Testis (tissue), 3 donors: ENCODE results near the gene NDUFS3. TPM values are rescaled to one million over a fixed set of nuclear protein-coding genes. Genes with fewer than 3 reads are reported as not detected.

Experiments
- DNase-seq: peaks from one replicate; pipeline ENCODE4 v3.0.0-alpha.2; 2019
- H3K27ac ChIP-seq, 2 donors: fragments of 200-600 bp; sonication (generic); one replicate each; pipeline ENCODE4 v1.5.1; 2019
- H3K27me3 ChIP-seq: fragments of 200-600 bp; sonication (generic); one replicate; pipeline ENCODE4 v1.5.1; 2019
- H3K36me3 ChIP-seq: fragments of 200-600 bp; sonication (generic); one replicate; pipeline ENCODE4 v1.5.1; 2017; ENCODE audit warnings: low read depth; ENCODE audit errors: missing control alignments
- H3K4me1 ChIP-seq: fragments of 200-600 bp; sonication (generic); one replicate; pipeline ENCODE4 v1.5.1; 2019
- H3K4me3 ChIP-seq, 2 donors: fragments of 200-600 bp; sonication (generic); one replicate each; pipeline ENCODE4 v1.5.1; 2017 to 2019
- H3K9me3 ChIP-seq: fragments of 200-600 bp; sonication (generic); one replicate; pipeline ENCODE4 v1.5.1; 2017
- POLR2A ChIP-seq: fragments of 450-650 bp; IDR thresholded peaks from one replicate; pipeline ENCODE4 v1.6.1; 2017; ENCODE audit warnings: antibody characterized with exemption, mild to moderate bottlenecking, moderate library complexity
- WGBS, 2 donors: methylation state at CpG; one replicate each; pipeline ENCODE4 v1.1.5; 2018; 5-methylcytosine and 5-hydroxymethylcytosine counted together
- intact Hi-C: fragments of 100-400 bp; cut with DNase I; formaldehyde crosslinking; loops from one replicate; pipeline ENCODE4 v1.15.1; 2023; ENCODE audit warnings: low total_unique reads
- polyA plus RNA-seq: library from polyadenylated mRNA; stranded (reverse); fragments of 350-450 nt; fragmentation: Illumina TruSeq; extraction: RNeasy Lipid Tissue Mini Kit (QIAGEN cat#74804); gene quantifications from one replicate; pipeline ENCODE4 v1.2.3, GENCODE V29; 2014; ENCODE audit warnings: low read depth, low replicate concordance; ENCODE audit not compliant: insufficient read depth
- total RNA-seq, 2 donors: library from RNA; depleted of rRNA; stranded (reverse); fragments of >200 nt; gene quantifications; one replicate each; pipeline ENCODE4 v1.2.3, GENCODE V29; 2016
- TF ChIP-seq, protein P1 (sequence below), 3 experiments: fragments of 450-650 bp in 2 of 3; fragments of 200-600 bp in 1 of 3; sonication (generic) in 1 of 3; IDR thresholded peaks; one replicate each; pipeline ENCODE4 v1.5.1; 2016 to 2019; ENCODE audit warnings: antibody characterized with exemption in 3 of 3, mild to moderate bottlenecking in 2 of 3, moderate library complexity in 1 of 3

Gene NDUFS3
- total and polyA plus RNA-seq, 3 donors from 2014 or later, result 69.8 to 121 (median 88.5) TPM

GRCh38 chr11:47570651-47571356 lies 8.1 kb upstream of the NDUFS3 start:
- 89% methylated on average over 3 of the region's 3 CpGs for WGBS, 2 donors
- H3K36me3 ChIP-seq, result no peaks in the 10 kb centered on the region
- H3K9me3 ChIP-seq, result no peaks in the 10 kb centered on the region
- no peak overlapping the region for H3K27ac ChIP-seq
- intact Hi-C loops, result no loop called here
- H3K4me1 ChIP-seq, result peaks cover 4% of the 10 kb centered on the region
- no peaks in the 10 kb centered on the region for H3K27me3 ChIP-seq
- TF ChIP-seq POLR2A, result no peak
- TF ChIP-seq, protein P1, sequence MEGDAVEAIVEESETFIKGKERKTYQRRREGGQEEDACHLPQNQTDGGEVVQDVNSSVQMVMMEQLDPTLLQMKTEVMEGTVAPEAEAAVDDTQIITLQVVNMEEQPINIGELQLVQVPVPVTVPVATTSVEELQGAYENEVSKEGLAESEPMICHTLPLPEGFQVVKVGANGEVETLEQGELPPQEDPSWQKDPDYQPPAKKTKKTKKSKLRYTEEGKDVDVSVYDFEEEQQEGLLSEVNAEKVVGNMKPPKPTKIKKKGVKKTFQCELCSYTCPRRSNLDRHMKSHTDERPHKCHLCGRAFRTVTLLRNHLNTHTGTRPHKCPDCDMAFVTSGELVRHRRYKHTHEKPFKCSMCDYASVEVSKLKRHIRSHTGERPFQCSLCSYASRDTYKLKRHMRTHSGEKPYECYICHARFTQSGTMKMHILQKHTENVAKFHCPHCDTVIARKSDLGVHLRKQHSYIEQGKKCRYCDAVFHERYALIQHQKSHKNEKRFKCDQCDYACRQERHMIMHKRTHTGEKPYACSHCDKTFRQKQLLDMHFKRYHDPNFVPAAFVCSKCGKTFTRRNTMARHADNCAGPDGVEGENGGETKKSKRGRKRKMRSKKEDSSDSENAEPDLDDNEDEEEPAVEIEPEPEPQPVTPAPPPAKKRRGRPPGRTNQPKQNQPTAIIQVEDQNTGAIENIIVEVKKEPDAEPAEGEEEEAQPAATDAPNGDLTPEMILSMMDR (IDR thresholded peaks at IDR 0.05), result no peak
- no peak for DNase-seq
- no peak overlapping the region for H3K4me3 ChIP-seq

- DNase-seq, result no peak
- Histone ChIP-seq H3K27ac (no peak overlapping the region), H3K9me3 (no peaks in the 10 kb centered on the region), H3K36me3 (no peaks in the 10 kb centered on the region), H3K4me1 (peaks cover 4% of the 10 kb centered on the region), H3K27me3 (no peaks in the 10 kb centered on the region), H3K4me3 (no peak overlapping the region)
- TF ChIP-seq, protein P1 (IDR thresholded peaks at IDR 0.05), result no peak
- TF ChIP-seq POLR2A, result no peak
- 71 to 83% methylated on average over 4 of the region's 4 CpGs for WGBS, 2 donors
- intact Hi-C loops, result no loop called here
Observed at GRCh38 chr11:47571357-47571729, 7.5 kb upstream of the NDUFS3 start.

DNA sequence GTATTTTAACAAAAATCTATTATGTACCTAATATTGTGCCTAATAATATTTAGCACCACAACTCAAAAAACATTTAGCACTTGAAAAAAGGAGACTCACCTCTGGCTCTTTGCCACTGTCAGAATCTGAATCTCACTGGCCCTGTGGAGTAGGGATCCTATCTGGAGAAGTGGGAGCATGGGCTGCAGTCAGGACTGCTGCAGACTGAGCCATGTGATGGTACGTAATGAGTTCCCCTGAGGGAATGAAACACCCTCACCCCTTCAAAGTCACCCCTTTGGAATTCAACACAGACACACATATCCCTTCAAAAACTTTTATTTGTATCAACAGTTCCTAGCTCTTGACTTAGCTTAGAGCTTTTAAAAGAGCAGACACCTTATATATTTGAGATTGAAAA lies 7.0 kb upstream of the NDUFS3 start:
- H3K27ac ChIP-seq, result no peak overlapping the region
- H3K36me3 ChIP-seq, result no peaks in the 10 kb centered on the region
- intact Hi-C loops, result no loop called here
- no peaks in the 10 kb centered on the region for H3K27me3 ChIP-seq
- no peak for TF ChIP-seq POLR2A
- TF ChIP-seq, protein P1 (IDR thresholded peaks at IDR 0.05), result no peak
- peaks cover 4% of the 10 kb centered on the region for H3K4me1 ChIP-seq
- no peaks in the 10 kb centered on the region for H3K9me3 ChIP-seq
- no peak for DNase-seq
- WGBS, 2 donors, result 75 to 88% methylated on average over 1 of the region's 1 CpG
- no peak overlapping the region for H3K4me3 ChIP-seq

DNA sequence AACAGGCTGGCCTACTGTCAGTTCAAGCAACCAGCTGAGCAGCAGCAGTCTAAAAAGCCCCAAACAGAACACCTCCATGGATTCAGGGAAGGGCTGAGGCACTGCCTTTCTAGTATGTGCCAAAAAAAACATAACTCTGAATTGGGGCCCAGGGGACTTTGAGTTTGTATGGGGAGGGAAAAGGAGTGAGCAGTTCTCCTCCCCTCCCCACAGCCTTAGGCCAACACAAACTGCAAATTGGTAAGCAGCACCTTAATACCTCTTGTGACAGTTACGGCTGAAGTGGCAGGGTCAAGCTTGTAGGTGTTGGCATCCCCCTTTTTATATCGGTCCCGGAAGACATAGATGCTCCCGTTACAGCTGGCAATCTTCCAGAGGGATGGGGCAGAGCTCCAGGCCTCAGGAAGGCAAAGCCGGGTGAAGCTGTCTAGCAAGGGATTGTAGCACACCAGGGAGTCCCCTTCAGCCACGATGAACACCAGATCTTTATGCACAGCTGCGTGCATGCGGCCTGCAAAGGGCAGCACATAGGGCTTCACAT lies 6.1 kb upstream of the NDUFS3 start:
- intact Hi-C loops, result no loop called here
- Histone ChIP-seq H3K4me1 (peaks cover 8% of the 10 kb centered on the region), H3K9me3 (no peaks in the 10 kb centered on the region), H3K27ac (no peak overlapping the region), H3K4me3 (no peak overlapping the region), H3K27me3 (no peaks in the 10 kb centered on the region), H3K36me3 (no peaks in the 10 kb centered on the region)
- 44 to 62% methylated on average over 8 of the region's 8 CpGs for WGBS, 2 donors
- TF ChIP-seq, protein P1 (IDR thresholded peaks at IDR 0.05), result no peak
- TF ChIP-seq POLR2A, result no peak
- no peak for DNase-seq

GRCh38 chr11:47573321-47573720 lies 5.6 kb upstream of the NDUFS3 start:
- H3K4me3 ChIP-seq, result no peak overlapping the region
- H3K4me1 ChIP-seq, result peaks cover 13% of the 10 kb centered on the region
- no peaks in the 10 kb centered on the region for H3K9me3 ChIP-seq
- H3K27ac ChIP-seq, result no peak overlapping the region
- H3K36me3 ChIP-seq, result no peaks in the 10 kb centered on the region
- no peaks in the 10 kb centered on the region for H3K27me3 ChIP-seq
- DNase-seq, result no peak
- WGBS, 2 donors, result 74 to 87% methylated on average over 11 of the region's 11 CpGs
- TF ChIP-seq POLR2A, result no peak
- TF ChIP-seq, protein P1 (IDR thresholded peaks at IDR 0.05), result no peak
- intact Hi-C loops, result no loop called here
